Measurements from ENCODE around the gene CCR7. TPM values are rescaled to one million over a fixed set of nuclear protein-coding genes. Genes with fewer than 3 reads are reported as not detected.

The CCR7 gene
- total and polyA plus RNA-seq, 10 donors = 29.0 to 79.1 (median 55.0) TPM

DNA sequence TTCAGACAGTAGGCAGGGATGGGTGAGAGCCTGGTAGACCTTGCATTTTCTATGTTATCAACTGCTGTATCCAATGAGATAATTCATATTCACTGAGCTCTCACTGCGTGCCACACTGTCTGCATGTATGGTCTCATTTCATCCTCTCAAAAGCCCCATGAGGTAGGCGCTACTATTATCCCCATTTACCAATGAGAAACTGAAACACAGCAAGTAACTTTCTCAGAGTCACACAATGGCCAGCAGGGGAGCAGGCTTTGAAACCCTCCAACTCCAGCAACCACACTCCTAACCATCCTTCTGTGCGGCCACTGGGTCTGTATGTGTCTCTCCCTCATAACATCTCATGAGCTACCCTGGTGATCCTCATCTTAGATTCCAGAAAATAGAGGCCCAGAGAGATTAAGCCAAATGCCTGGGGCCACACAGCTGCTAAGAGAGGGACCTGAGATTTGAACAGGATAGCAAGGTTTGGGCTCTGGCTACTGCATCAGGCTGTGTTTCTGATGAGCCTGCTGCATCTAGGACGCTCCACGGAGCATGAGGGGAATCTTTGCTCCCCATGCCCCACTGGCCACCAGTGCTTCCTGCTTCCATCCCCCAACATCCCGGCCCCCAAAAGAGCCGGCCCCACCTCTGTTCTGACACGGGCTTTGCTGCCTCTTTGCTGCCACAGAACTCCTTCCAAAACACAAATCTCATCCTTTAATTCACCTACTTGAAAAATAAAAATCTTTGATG, 3.2 kb downstream of the CCR7 start:
- Histone ChIP-seq H3K9me3 (peaks cover 0 to 2% (median 0%) of the 10 kb centered on the region in 8 donors), H3K27ac (peak overlapping the region; percentile 39 to 95 (median 85)), H3K4me3 (peak overlapping the region; percentile 20 to 81 (median 49)), H3K36me3 (peaks cover 0 to 30% (median 10%) of the 10 kb centered on the region in 6 donors), H3K27me3 (replicated peaks in 1 of 7) (no peaks in the 10 kb centered on the region), H3K4me1 (peaks cover 29 to 100% (median 71%) of the 10 kb centered on the region in 6 donors)
- WGBS, 5 donors = 58 to 68% (median 60%) methylated on average over 8 of the region's 8 CpGs
- peak; percentile 71 for DNase-seq
- no peak for TF ChIP-seq POLR2A (IDR thresholded peaks at IDR 0.05)
- peak in 1 of 3 donors; percentile 47 for TF ChIP-seq POLR2AphosphoS5 (IDR thresholded peaks at IDR 0.05)
- TF ChIP-seq, protein P1, sequence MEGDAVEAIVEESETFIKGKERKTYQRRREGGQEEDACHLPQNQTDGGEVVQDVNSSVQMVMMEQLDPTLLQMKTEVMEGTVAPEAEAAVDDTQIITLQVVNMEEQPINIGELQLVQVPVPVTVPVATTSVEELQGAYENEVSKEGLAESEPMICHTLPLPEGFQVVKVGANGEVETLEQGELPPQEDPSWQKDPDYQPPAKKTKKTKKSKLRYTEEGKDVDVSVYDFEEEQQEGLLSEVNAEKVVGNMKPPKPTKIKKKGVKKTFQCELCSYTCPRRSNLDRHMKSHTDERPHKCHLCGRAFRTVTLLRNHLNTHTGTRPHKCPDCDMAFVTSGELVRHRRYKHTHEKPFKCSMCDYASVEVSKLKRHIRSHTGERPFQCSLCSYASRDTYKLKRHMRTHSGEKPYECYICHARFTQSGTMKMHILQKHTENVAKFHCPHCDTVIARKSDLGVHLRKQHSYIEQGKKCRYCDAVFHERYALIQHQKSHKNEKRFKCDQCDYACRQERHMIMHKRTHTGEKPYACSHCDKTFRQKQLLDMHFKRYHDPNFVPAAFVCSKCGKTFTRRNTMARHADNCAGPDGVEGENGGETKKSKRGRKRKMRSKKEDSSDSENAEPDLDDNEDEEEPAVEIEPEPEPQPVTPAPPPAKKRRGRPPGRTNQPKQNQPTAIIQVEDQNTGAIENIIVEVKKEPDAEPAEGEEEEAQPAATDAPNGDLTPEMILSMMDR (IDR thresholded peaks at IDR 0.05 in 8 of 11, conservative IDR thresholded peaks at IDR 0.05 in 3 of 11) = peak in 8 of 11 experiments; percentile 11 to 47 (median 32)
- intact Hi-C loops (cut with DNase I; ENCODE audit: low total_unique reads) = no loop called here

GRCh38 chr17:40561294-40561870, 3.9 kb downstream of the CCR7 start:
- TF ChIP-seq POLR2A (IDR thresholded peaks at IDR 0.05) (no peak), POLR2AphosphoS5 (IDR thresholded peaks at IDR 0.05) (no peak)
- TF ChIP-seq, protein P1 (IDR thresholded peaks at IDR 0.05 in 8 of 11, conservative IDR thresholded peaks at IDR 0.05 in 3 of 11) = no peak
- DNase-seq = peak; percentile 41
- Histone ChIP-seq H3K4me3 (peak overlapping the region in 7 of 8 donors; percentile 25 to 81 (median 51)), H3K27me3 (replicated peaks in 1 of 7) (no peaks in the 10 kb centered on the region), H3K36me3 (peaks cover 0 to 36% (median 10%) of the 10 kb centered on the region in 6 donors), H3K9me3 (no peaks in the 10 kb centered on the region), H3K27ac (peak overlapping the region; percentile 60 to 95 (median 85)), H3K4me1 (peaks cover 34 to 100% (median 76%) of the 10 kb centered on the region in 6 donors)
- WGBS, 5 donors = 51 to 71% (median 59%) methylated on average over 3 of the region's 3 CpGs
- intact Hi-C loops (cut with DNase I; ENCODE audit: low total_unique reads) = no loop called here

DNA sequence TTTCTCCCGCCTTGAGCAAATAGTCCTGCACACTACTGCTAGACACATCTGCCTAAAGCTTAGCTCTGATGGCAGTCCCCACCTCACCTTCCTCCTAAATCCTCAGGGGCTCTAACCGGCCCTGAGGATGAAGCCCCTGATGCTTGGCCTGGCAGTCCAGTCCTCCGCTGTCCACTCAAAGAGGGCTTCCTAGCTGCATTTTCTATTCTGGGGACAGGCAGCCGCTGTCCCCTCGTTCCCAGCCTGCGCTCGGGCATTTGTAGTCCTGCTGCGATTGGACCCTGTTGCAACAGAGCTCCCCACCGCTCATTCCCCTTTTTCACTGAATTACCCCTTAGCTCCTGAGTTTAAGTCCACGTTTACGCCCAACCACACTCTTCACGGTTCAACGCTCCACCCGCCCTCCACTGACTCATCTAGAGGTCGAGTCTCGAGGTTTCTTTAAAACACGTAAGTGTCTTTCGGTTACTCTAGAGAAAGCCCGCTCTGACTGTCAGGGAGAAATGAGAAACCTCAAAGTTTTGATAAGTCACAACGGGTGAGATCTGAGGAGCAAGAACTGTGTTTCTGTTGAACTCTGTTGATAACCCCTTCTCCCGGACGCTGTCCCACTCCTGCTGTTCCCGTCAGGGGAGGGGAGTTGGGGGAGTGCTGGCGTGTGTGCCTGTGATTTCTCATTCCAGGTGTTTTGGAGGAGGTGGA, 4.5 kb downstream of the CCR7 start:
- H3K27ac ChIP-seq = peak overlapping the region; percentile 60 to 95 (median 85)
- no peaks in the 10 kb centered on the region for H3K27me3 ChIP-seq (replicated peaks in 1 of 7)
- peaks cover 38 to 100% (median 76%) of the 10 kb centered on the region in 6 donors for H3K4me1 ChIP-seq
- WGBS, 5 donors = 37 to 50% (median 47%) methylated on average over 24 of the region's 24 CpGs
- DNase-seq = peak; percentile 82
- intact Hi-C loops (cut with DNase I; ENCODE audit: low total_unique reads) = no loop called here
- peak overlapping the region; percentile 25 to 81 (median 48) for H3K4me3 ChIP-seq
- H3K36me3 ChIP-seq = peaks cover 0 to 43% (median 10%) of the 10 kb centered on the region in 6 donors
- no peaks in the 10 kb centered on the region for H3K9me3 ChIP-seq
- TF ChIP-seq POLR2AphosphoS5 (IDR thresholded peaks at IDR 0.05) (peak in 2 of 3 donors; percentile 41 to 61), POLR2A (IDR thresholded peaks at IDR 0.05) (peak in 1 of 3 donors; percentile 11)
- TF ChIP-seq, protein P1 (IDR thresholded peaks at IDR 0.05 in 8 of 11, conservative IDR thresholded peaks at IDR 0.05 in 3 of 11) = peak in 6 of 11 experiments; percentile 9 to 67 (median 44)

All from spleen (tissue), 11 donors.